ENCODE data around the gene USP36. TPM values are rescaled to one million over a fixed set of nuclear protein-coding genes. Genes with fewer than 3 reads are reported as not detected.

USP36 gene
- total RNA-seq, 1 experiment from 2014 or later = 113 TPM

GRCh38 chr17:78765821-78766220 is 74.8 kb downstream of the USP36 start:
- ATAC-seq (no peak), DNase-seq (ENCODE audit: low read depth, low spot score) (no peak)
- intact Hi-C loops (cut with micrococcal nuclease; ENCODE audit: unreplicated experiment) (no loop called here), in situ Hi-C loops (cut with HindIII; ENCODE audit: low pct_unique_long_range_greater_than_20kb, low sequenced_read_pairs) (no loop called here)
- Histone ChIP-seq H3K36me3 (ENCODE audit: control insufficient read depth, insufficient read depth, low read length) (no peaks in the 10 kb centered on the region), H3K27me3 (ENCODE audit: control insufficient read depth, insufficient read depth, low read length) (no peaks in the 10 kb centered on the region), H3K27ac (ENCODE audit: low read length) (no peak overlapping the region), H3K9me3 (ENCODE audit: control insufficient read depth, insufficient read depth, low read depth, low read length) (no peaks in the 10 kb centered on the region), H3K4me1 (ENCODE audit: control insufficient read depth, insufficient read depth, low read length) (0 out of 2 replicates have a peak, but pooled peaks cover 6% of the 10 kb centered on the region), H3K4me3 (ENCODE audit: low read depth in 2 of 2, low read length in 2 of 2) (no peak overlapping the region)
- POLR2A ChIA-PET = interaction anchor here (0.6 kb wide), 2 partner anchors 30 to 1099 kb away, joined by 4 to 9 read pairs; no protein-coding TSS in a partner anchor
- no TSS peak for BruUV-seq (replicated peaks)
- CTCF ChIA-PET = interaction anchor here (0.6 kb wide), 1 partner anchor 294 kb away, joined by 7 read pairs; no protein-coding TSS in a partner anchor
- TF ChIP-seq, protein P1, sequence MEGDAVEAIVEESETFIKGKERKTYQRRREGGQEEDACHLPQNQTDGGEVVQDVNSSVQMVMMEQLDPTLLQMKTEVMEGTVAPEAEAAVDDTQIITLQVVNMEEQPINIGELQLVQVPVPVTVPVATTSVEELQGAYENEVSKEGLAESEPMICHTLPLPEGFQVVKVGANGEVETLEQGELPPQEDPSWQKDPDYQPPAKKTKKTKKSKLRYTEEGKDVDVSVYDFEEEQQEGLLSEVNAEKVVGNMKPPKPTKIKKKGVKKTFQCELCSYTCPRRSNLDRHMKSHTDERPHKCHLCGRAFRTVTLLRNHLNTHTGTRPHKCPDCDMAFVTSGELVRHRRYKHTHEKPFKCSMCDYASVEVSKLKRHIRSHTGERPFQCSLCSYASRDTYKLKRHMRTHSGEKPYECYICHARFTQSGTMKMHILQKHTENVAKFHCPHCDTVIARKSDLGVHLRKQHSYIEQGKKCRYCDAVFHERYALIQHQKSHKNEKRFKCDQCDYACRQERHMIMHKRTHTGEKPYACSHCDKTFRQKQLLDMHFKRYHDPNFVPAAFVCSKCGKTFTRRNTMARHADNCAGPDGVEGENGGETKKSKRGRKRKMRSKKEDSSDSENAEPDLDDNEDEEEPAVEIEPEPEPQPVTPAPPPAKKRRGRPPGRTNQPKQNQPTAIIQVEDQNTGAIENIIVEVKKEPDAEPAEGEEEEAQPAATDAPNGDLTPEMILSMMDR (IDR thresholded peaks at IDR 0.05) = no peak
- TF ChIP-seq TCF7L2 (IDR thresholded peaks at IDR 0.05; ENCODE audit: low read depth, low read length) (no peak), SIN3A (IDR thresholded peaks at IDR 0.05; ENCODE audit: borderline replicate concordance, insufficient read depth, low read depth, low read length) (no peak), REST (IDR thresholded peaks at IDR 0.05; ENCODE audit: insufficient read depth in 1 of 2, low read depth in 2 of 2, low read length in 1 of 2) (no peak), POLR2AphosphoS5 (IDR thresholded peaks at IDR 0.05; ENCODE audit: low read depth, low read length) (no peak)

DNA sequence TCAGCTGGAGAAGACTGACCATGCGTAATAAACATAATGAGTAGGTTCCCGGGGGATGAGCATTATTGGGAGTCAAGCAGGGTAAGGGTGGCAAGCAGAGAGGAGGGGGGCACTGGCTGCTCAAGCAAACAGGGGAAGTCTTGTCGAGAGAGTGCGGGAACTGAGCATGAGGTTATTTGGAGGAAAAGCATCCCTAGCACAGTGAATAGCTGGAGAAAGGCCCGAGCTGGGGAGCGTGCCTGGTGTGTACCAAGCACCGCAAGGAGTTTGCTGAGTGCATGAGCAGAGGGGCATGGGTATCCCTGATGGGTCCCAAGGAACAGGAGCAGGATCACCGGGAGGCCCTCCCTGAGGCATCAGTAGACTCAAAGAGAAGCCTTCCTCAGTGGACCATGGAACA is 75.7 kb downstream of the USP36 start:
- no peak for DNase-seq (ENCODE audit: low read depth, low spot score)
- Histone ChIP-seq H3K27me3 (ENCODE audit: control insufficient read depth, insufficient read depth, low read length) (no peaks in the 10 kb centered on the region), H3K4me1 (ENCODE audit: control insufficient read depth, insufficient read depth, low read length) (0 out of 2 replicates have a peak, but pooled peaks cover 6% of the 10 kb centered on the region), H3K9me3 (ENCODE audit: control insufficient read depth, insufficient read depth, low read depth, low read length) (no peaks in the 10 kb centered on the region), H3K4me3 (ENCODE audit: low read depth in 2 of 2, low read length in 2 of 2) (no peak overlapping the region), H3K36me3 (ENCODE audit: control insufficient read depth, insufficient read depth, low read length) (no peaks in the 10 kb centered on the region), H3K27ac (ENCODE audit: low read length) (no peak overlapping the region)
- POLR2A ChIA-PET = no interaction called here
- TF ChIP-seq, protein P1 (IDR thresholded peaks at IDR 0.05) = no peak
- no peak for TF ChIP-seq POLR2AphosphoS5 (IDR thresholded peaks at IDR 0.05; ENCODE audit: low read depth, low read length)
- in situ Hi-C loops (cut with HindIII; ENCODE audit: low pct_unique_long_range_greater_than_20kb, low sequenced_read_pairs) (no loop called here), intact Hi-C loops (cut with micrococcal nuclease; ENCODE audit: unreplicated experiment) (no loop called here)
- CTCF ChIA-PET = no interaction called here
- ATAC-seq = no peak
- BruUV-seq (replicated peaks) = no TSS peak
